ENCODE data around the gene CAMTA1.

GRCh38 chr1:7113136-7113535, 327.9 kb downstream of the CAMTA1 start:
- no peak for TF ChIP-seq CTCF (IDR thresholded peaks at IDR 0.05)
- no peak for TF ChIP-seq POLR2A (IDR thresholded peaks at IDR 0.05)
